ENCODE results near the gene ABHD14A.

The ABHD14A gene

DNA sequence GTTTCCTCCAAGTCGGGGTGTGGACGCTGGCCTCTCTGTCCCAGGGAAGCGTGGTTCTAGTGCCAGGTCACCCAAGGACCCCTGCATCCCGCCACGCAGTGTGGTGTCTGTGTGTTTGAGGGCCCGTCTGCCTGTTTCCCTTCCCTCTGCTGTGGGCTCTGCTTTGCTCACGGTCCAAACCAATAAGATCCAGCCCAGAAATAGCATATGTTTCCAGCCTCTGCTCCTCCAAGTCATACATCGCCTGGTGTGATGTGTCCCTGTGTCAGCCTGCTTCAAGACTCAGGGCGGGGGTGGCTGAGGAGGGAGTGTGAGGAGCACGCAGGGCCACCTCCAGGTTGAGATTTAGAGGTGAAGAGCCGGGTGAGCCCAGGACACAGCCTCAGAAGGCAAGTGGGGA is 42.7 kb downstream of the ABHD14A start:
- H3K79me2 ChIP-seq (ENCODE audit: insufficient read depth, low read length), result no peaks in the 10 kb centered on the region
- H4K20me1 ChIP-seq (ENCODE audit: low read depth, low read length), result no peaks in the 10 kb centered on the region
- no peak overlapping the region for H3K4me3 ChIP-seq (ENCODE audit: insufficient read depth, low read length, poor library complexity, severe bottlenecking)
- no peak overlapping the region for H3K4me2 ChIP-seq (ENCODE audit: low read depth, low read length, poor library complexity, severe bottlenecking)
- no peaks in the 10 kb centered on the region for H3K9me3 ChIP-seq (ENCODE audit: insufficient read depth, low read length)
- no peak overlapping the region for H3K27ac ChIP-seq (ENCODE audit: low read depth, low read length)
- TF ChIP-seq EZH2phosphoT487 (conservative IDR thresholded peaks at IDR 0.05; ENCODE audit: low read length), result no peak
- TF ChIP-seq, protein P1, sequence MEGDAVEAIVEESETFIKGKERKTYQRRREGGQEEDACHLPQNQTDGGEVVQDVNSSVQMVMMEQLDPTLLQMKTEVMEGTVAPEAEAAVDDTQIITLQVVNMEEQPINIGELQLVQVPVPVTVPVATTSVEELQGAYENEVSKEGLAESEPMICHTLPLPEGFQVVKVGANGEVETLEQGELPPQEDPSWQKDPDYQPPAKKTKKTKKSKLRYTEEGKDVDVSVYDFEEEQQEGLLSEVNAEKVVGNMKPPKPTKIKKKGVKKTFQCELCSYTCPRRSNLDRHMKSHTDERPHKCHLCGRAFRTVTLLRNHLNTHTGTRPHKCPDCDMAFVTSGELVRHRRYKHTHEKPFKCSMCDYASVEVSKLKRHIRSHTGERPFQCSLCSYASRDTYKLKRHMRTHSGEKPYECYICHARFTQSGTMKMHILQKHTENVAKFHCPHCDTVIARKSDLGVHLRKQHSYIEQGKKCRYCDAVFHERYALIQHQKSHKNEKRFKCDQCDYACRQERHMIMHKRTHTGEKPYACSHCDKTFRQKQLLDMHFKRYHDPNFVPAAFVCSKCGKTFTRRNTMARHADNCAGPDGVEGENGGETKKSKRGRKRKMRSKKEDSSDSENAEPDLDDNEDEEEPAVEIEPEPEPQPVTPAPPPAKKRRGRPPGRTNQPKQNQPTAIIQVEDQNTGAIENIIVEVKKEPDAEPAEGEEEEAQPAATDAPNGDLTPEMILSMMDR (IDR thresholded peaks at IDR 0.05; ENCODE audit: insufficient read depth, low read length, poor library complexity, severe bottlenecking), result no peak
- H3K9me2 ChIP-seq (replicated peaks; ENCODE audit: insufficient read depth, low read length), result no peaks in the 10 kb centered on the region
- no peak overlapping the region for H3K9ac ChIP-seq (ENCODE audit: low read length)
- H2AFZ ChIP-seq (ENCODE audit: low read depth, low read length, severe bottlenecking), result no peak overlapping the region
- H3K27me3 ChIP-seq (ENCODE audit: low read length), result no peaks in the 10 kb centered on the region
- no peaks in the 10 kb centered on the region for H3F3A ChIP-seq (ENCODE audit: insufficient read depth)
- H3K36me3 ChIP-seq (ENCODE audit: low read length), result no peaks in the 10 kb centered on the region

DNA sequence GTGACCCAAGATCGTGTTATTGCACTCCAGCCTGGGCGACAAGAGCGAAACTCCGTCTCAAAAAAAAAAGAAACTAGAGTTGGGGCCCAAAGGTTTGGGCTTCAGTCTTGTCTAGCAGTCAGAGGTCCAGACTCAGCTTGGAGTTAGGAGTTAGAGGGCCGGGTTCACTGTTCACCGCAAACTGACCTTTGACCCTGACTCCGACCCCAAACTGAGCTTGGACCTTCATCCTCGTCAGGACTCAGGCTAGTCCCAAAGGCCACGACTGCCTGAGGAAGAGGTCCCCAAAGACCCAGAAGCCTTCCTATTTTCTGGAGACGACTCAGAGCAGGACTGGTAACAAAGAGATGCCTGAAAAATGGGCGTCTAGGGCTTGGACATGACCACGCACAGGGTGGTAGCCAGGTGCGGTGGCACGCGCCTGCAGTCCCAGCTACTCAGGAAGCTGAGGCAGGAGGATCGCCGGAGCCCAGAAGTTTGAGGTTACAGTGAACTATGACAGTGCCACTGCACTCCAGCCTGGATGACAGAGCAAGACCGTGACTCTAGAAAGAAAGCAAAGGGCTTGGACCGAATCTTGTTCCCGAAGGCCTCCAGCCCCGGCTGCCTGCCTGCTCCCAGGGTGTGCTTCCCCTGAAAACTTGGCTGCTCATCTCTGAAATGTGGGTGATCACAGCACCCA is 43.6 kb downstream of the ABHD14A start:
- no peaks in the 10 kb centered on the region for H3K9me3 ChIP-seq (ENCODE audit: insufficient read depth, low read length)
- H3K27ac ChIP-seq (ENCODE audit: low read depth, low read length), result no peak overlapping the region
- H3K36me3 ChIP-seq (ENCODE audit: low read length), result no peaks in the 10 kb centered on the region
- no peaks in the 10 kb centered on the region for H3K79me2 ChIP-seq (ENCODE audit: insufficient read depth, low read length)
- H3K9ac ChIP-seq (ENCODE audit: low read length), result no peak overlapping the region
- H4K20me1 ChIP-seq (ENCODE audit: low read depth, low read length), result no peaks in the 10 kb centered on the region
- no peaks in the 10 kb centered on the region for H3K9me2 ChIP-seq (replicated peaks; ENCODE audit: insufficient read depth, low read length)
- no peak overlapping the region for H3K4me3 ChIP-seq (ENCODE audit: insufficient read depth, low read length, poor library complexity, severe bottlenecking)
- no peaks in the 10 kb centered on the region for H3F3A ChIP-seq (ENCODE audit: insufficient read depth)
- no peak overlapping the region for H3K4me2 ChIP-seq (ENCODE audit: low read depth, low read length, poor library complexity, severe bottlenecking)
- H2AFZ ChIP-seq (ENCODE audit: low read depth, low read length, severe bottlenecking), result no peak overlapping the region
- H3K27me3 ChIP-seq (ENCODE audit: low read length), result no peaks in the 10 kb centered on the region
- no peak for TF ChIP-seq EZH2phosphoT487 (conservative IDR thresholded peaks at IDR 0.05; ENCODE audit: low read length)
- TF ChIP-seq, protein P1 (IDR thresholded peaks at IDR 0.05; ENCODE audit: insufficient read depth, low read length, poor library complexity, severe bottlenecking), result no peak

DNA sequence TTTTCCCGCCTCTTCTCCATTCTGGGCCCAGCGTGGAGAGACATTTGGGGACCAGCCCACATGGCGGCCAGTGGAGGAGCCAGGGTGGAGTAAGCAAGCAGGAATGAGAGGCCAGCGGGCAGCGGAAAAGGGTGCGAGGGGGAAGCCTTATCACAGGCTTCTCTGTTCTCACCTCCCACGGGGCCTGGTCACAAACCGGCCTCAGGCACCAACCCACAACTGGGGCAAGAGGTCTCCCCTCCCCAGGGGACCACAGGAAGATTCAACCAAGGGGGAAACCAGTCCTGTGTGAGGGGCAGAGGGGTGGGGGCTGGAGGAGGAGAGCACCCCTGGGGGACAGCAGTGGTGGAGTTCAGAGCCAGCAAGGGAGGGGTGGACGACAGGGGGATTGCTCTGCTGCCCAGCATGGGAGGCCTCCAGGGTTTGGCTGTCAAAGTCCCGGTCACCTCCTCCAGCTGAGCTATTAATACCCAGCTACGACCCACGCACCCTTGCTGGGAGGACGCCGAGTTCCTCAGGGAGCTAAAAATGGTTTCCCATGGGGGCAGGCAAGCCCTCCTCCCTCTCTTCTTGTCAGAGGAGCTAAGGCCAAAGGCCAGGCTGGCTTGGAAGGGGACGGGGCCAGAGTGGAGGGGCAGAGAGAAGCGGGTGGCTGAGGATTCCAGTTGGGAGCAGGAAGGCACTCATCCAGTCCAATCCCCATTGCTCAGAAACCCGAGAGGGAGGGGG is 44.7 kb downstream of the ABHD14A start:
- Histone ChIP-seq H4K20me1 (ENCODE audit: low read depth, low read length) (no peaks in the 10 kb centered on the region), H3K27me3 (ENCODE audit: low read length) (no peaks in the 10 kb centered on the region), H3K9me3 (ENCODE audit: insufficient read depth, low read length) (no peaks in the 10 kb centered on the region), H3K4me2 (ENCODE audit: low read depth, low read length, poor library complexity, severe bottlenecking) (no peak overlapping the region), H3K4me3 (ENCODE audit: insufficient read depth, low read length, poor library complexity, severe bottlenecking) (no peak overlapping the region), H3K27ac (ENCODE audit: low read depth, low read length) (no peak overlapping the region), H3F3A (ENCODE audit: insufficient read depth) (no peaks in the 10 kb centered on the region), H3K79me2 (ENCODE audit: insufficient read depth, low read length) (no peaks in the 10 kb centered on the region), H3K36me3 (ENCODE audit: low read length) (no peaks in the 10 kb centered on the region), H3K9me2 (replicated peaks; ENCODE audit: insufficient read depth, low read length) (no peaks in the 10 kb centered on the region), H3K9ac (ENCODE audit: low read length) (no peak overlapping the region), H2AFZ (ENCODE audit: low read depth, low read length, severe bottlenecking) (no peak overlapping the region)
- TF ChIP-seq, protein P1 (IDR thresholded peaks at IDR 0.05; ENCODE audit: insufficient read depth, low read length, poor library complexity, severe bottlenecking), result no peak
- no peak for TF ChIP-seq EZH2phosphoT487 (conservative IDR thresholded peaks at IDR 0.05; ENCODE audit: low read length)

Data from SU-DHL-6 (cell line).